Mucosa of stomach (tissue), 1 donor: ENCODE data around the gene DIMT1.

Experiments used
- H3K27me3 ChIP-seq: one replicate; pipeline ENCODE4 v1.7.0; 2013; ENCODE audit warnings: mild to moderate bottlenecking, low read length; ENCODE audit not compliant: control insufficient read depth, insufficient read depth
- H3K36me3 ChIP-seq: one replicate; pipeline ENCODE4 v1.7.0; 2013; ENCODE audit warnings: low read length; ENCODE audit not compliant: control insufficient read depth, insufficient read depth
- H3K4me1 ChIP-seq: one replicate; pipeline ENCODE4 v1.7.0; 2013; ENCODE audit warnings: mild to moderate bottlenecking, low read length; ENCODE audit not compliant: control insufficient read depth, insufficient read depth
- H3K4me3 ChIP-seq: one replicate; pipeline ENCODE4 v1.7.0; 2013; ENCODE audit warnings: low read length
- H3K9ac ChIP-seq: one replicate; pipeline ENCODE4 v1.7.0; 2013; ENCODE audit warnings: mild to moderate bottlenecking, low read length, moderate library complexity
- H3K9me3 ChIP-seq: one replicate; pipeline ENCODE4 v1.7.0; 2013; ENCODE audit warnings: mild to moderate bottlenecking, low read length, moderate library complexity; ENCODE audit not compliant: control insufficient read depth
- donor health status: Pancreatic carcinoma.

The DIMT1 gene

GRCh38 chr5:62403411-62404250 lies at the start of gene DIMT1:
TSS of gene DIMT1 (minus strand) at chr5:62403905. CDS start at chr5:62403772, 133 bp downstream.
- Histone ChIP-seq H3K36me3 (no peaks in the 10 kb centered on the region), H3K4me3 (peak within 1 kb of the TSS; percentile 12), H3K4me1 (no peaks in the 10 kb centered on the region), H3K9ac (peak within 1 kb of the TSS; percentile 83), H3K27me3 (no peaks in the 10 kb centered on the region), H3K9me3 (no peaks in the 10 kb centered on the region)

GRCh38 chr5:62450259-62450658 lies 46.6 kb upstream of the DIMT1 start:
- Histone ChIP-seq H3K27me3 (no peaks in the 10 kb centered on the region), H3K9me3 (no peaks in the 10 kb centered on the region), H3K4me3 (no peak overlapping the region), H3K9ac (no peak overlapping the region), H3K4me1 (no peaks in the 10 kb centered on the region), H3K36me3 (no peaks in the 10 kb centered on the region)

DNA sequence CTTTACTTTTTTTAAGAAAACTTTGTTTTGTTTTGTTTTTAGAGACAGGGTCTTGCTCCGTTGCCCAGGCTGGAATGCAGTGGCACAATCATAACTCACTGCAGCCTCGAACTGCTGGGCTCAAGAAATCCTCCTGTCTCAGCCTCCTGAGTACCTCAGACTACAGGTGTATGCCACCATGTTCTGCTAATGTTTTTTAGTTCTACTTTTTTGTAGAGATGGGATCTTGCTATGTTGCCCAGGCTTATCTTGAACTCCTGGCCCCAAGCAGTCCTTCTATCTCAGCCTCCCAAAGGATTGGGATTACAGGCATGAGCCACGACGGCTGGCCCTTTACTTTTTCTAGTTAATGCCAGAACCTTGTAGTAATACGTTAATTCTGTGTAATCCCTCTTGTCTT lies 44.8 kb upstream of the DIMT1 start:
- Histone ChIP-seq H3K27me3 (no peaks in the 10 kb centered on the region), H3K36me3 (no peaks in the 10 kb centered on the region), H3K9me3 (no peaks in the 10 kb centered on the region), H3K4me1 (no peaks in the 10 kb centered on the region), H3K4me3 (no peak overlapping the region), H3K9ac (no peak overlapping the region)

GRCh38 chr5:62432621-62433064 lies 28.9 kb upstream of the DIMT1 start:
- Histone ChIP-seq H3K9ac (no peak overlapping the region), H3K4me3 (no peak overlapping the region), H3K9me3 (no peaks in the 10 kb centered on the region), H3K36me3 (no peaks in the 10 kb centered on the region), H3K4me1 (peaks cover 8% of the 10 kb centered on the region), H3K27me3 (no peaks in the 10 kb centered on the region)

- no peaks in the 10 kb centered on the region for H3K9me3 ChIP-seq
- H3K27me3 ChIP-seq = no peaks in the 10 kb centered on the region
- H3K9ac ChIP-seq = no peak overlapping the region
- H3K36me3 ChIP-seq = no peaks in the 10 kb centered on the region
- H3K4me1 ChIP-seq = peaks cover 8% of the 10 kb centered on the region
- no peak overlapping the region for H3K4me3 ChIP-seq
Observed at GRCh38 chr5:62431735-62432620, 28.3 kb upstream of the DIMT1 start.

DNA sequence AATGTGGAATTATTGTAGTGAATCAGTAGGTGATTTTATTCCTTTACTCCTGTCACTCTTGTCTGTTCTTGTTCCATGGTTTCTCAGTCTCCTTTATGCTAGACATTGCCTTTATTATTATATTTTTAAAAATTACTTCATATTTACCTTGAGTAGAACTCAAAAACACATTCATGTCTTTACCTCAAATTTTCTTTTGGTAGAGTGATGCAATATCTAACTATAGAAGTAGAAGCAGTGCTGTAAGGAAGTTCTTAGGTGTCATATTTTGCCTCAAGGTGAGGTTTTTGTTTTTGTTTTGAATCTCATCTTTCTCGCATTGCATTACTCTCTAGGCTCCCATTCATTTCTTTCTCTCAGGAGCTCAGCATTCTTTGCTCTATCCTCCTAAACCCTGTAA lies 21.1 kb upstream of the DIMT1 start:
- no peaks in the 10 kb centered on the region for H3K9me3 ChIP-seq
- H3K4me3 ChIP-seq = no peak overlapping the region
- H3K36me3 ChIP-seq = no peaks in the 10 kb centered on the region
- no peaks in the 10 kb centered on the region for H3K27me3 ChIP-seq
- no peaks in the 10 kb centered on the region for H3K4me1 ChIP-seq
- H3K9ac ChIP-seq = no peak overlapping the region

DNA sequence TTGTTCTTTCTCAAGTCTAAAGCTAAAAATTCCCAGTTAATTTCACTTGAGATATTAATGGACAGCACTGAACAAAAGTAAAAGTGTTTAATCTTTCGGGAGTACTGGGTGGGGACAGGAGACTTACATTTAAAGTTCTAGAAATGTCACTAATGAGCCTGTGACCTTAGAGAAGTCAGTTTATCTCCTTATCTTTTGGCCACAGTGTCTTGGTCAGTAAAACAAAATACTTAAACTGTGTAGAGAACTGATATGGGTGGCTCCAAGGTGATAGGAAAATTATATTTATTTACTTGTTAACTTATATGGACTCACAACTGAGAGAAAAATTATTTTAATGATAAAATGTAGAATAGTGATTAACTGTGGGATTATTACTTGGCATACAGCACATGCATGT lies 17.7 kb upstream of the DIMT1 start:
- Histone ChIP-seq H3K27me3 (no peaks in the 10 kb centered on the region), H3K4me3 (no peak overlapping the region), H3K36me3 (no peaks in the 10 kb centered on the region), H3K4me1 (no peaks in the 10 kb centered on the region), H3K9ac (no peak overlapping the region), H3K9me3 (no peaks in the 10 kb centered on the region)

GRCh38 chr5:62419609-62420008 lies 15.9 kb upstream of the DIMT1 start:
- Histone ChIP-seq H3K36me3 (no peaks in the 10 kb centered on the region), H3K4me1 (no peaks in the 10 kb centered on the region), H3K4me3 (no peak overlapping the region), H3K9me3 (no peaks in the 10 kb centered on the region), H3K9ac (no peak overlapping the region), H3K27me3 (no peaks in the 10 kb centered on the region)

DNA sequence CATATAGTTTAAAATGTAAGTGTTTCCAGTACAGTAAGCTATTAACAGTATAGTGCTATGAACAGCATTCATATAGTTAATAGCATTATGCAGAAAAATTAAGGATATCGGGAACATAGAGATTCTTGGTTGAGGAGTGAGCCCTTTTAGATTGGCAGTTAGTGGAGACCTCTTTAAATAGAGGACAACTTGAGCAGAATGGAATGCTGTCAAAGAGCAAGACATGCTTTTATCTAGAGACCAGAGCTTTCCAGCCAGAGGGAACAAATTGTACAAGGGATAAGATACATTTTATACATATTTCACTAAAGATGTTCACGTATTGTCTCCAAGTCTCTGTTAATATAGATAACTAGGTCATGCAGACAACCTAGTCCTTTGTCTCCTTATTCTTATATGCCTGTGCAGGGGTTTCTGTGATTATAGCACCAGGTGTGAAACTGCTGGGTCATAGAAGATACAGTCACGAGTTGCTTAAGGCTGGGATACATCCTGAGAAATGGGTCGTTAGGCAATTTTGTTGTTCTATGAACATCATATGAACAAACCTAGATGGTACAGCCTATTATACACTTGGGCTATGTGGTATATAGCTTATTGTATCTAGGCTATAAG lies 14.9 kb upstream of the DIMT1 start:
- no peaks in the 10 kb centered on the region for H3K27me3 ChIP-seq
- no peaks in the 10 kb centered on the region for H3K36me3 ChIP-seq
- no peak overlapping the region for H3K4me3 ChIP-seq
- no peaks in the 10 kb centered on the region for H3K9me3 ChIP-seq
- no peak overlapping the region for H3K9ac ChIP-seq
- peaks cover 4% of the 10 kb centered on the region for H3K4me1 ChIP-seq

DNA sequence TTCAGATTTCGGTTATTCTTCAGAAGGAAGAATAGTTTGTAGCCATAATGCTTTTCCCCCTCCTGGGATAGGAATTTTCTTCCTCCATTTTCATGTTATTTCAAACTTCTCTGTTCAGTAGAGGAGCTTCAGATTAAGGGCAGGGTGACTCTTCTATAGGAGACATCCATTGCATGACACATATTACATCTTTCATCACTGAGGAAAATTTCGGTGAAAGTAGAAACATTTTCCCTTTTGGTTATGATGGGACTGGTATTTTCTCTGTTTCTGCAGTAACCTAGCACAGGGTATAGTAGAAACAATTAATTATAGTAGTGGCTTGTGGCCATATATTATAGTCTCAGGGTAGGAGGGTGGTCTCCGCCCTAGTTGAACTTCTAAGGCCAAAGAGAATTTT lies 10.0 kb upstream of the DIMT1 start:
- H3K36me3 ChIP-seq = no peaks in the 10 kb centered on the region
- H3K27me3 ChIP-seq = no peaks in the 10 kb centered on the region
- H3K9ac ChIP-seq = no peak overlapping the region
- peaks cover 6% of the 10 kb centered on the region for H3K4me1 ChIP-seq
- H3K9me3 ChIP-seq = no peaks in the 10 kb centered on the region
- H3K4me3 ChIP-seq = peak overlapping the region; percentile 20

DNA sequence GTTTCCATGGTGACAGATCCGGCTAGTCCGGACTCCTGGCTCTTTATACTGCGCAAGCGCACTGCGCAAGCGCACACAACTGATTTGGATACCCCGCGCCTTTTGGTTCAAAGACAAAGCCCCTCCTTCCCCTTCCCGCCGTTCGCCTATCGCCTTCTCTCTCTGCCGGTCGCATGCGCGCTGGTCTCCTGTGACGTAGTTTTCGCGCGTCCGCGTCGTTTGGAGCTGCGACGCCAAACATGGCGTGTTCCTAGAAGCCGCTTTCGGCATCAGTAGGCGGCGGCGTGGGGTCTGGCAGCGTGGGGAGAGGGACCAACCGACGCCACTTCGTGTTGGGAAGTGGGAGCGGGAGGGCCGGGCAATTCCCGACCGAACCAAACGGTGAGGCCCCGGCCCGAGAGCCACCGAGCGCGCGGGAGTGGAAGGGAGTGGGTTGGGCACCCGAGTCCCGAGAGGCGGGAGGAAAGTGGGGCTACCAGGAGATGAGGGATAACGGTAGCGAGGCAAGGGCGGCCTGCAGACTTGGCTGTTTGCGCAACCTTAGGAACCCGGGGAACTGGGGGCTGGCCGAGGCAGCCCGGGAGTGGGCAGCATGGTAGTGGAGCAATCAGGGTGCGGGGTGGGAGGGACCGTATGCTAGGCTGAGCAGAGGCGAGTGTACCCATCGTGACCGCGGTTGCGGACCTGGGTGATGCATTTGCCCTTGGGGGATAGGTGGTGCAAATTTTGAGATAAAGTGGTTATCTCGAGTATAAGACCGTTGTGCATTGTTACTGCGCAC lies 9.0 kb upstream of the DIMT1 start, which contains the start of gene IPO11:
Gene IPO11 (plus strand): TSS at position 215 of the 781 bp plus-strand sequence. CDS start 24,517 bp downstream, outside the sequence.
- Histone ChIP-seq H3K9me3 (no peaks in the 10 kb centered on the region), H3K27me3 (no peaks in the 10 kb centered on the region), H3K9ac (peak within 1 kb of the TSS; percentile 85), H3K4me1 (peaks cover 6% of the 10 kb centered on the region), H3K36me3 (no peaks in the 10 kb centered on the region), H3K4me3 (peak within 1 kb of the TSS; percentile 65)
